Pancreas (tissue), 10 donors: Measurements from ENCODE around the gene LRRC3. TPM values are rescaled to one million over a fixed set of nuclear protein-coding genes. Genes with fewer than 3 reads are reported as not detected.

Source experiments
- ATAC-seq, 4 donors: fragments of 200-7000 bp; cut with Tn5 transposase; one replicate each; pipeline versions ENCODE4 v1.8.0 to v1.9.1; 2020; ENCODE audit warnings: mild to moderate bottlenecking in 4 of 4, moderate library complexity in 4 of 4
- DNase-seq, 6 donors: peaks; one replicate each; pipeline ENCODE4 v3.0.0-alpha.2; 2020
- FAIRE-seq: peaks from 2 replicates; lab custom pipeline; 2012; peaks lifted over from hg19 to GRCh38; lab: Jason Lieb, UNC
- H3K27ac ChIP-seq, 4 donors: fragments of 200-600 bp; sonication (generic); 1 replicate in 3 of 4; 2 replicates in 1 of 4; pipeline versions ENCODE4 v1.5.0 to v1.8.0; 2020
- H3K27me3 ChIP-seq, 4 donors: fragments of 200-600 bp; one replicate each; pipeline ENCODE4 v1.8.0; 2021
- H3K36me3 ChIP-seq, 3 donors: fragments of 200-600 bp; sonication (generic) in 1 of 3; one replicate each; pipeline versions ENCODE4 v1.5.0 to v1.8.0; 2020 to 2021
- H3K4me1 ChIP-seq, 3 donors: fragments of 200-600 bp; one replicate each; pipeline ENCODE4 v1.8.0; 2021
- H3K4me3 ChIP-seq, 4 donors: fragments of 200-600 bp; sonication (generic) in 2 of 4; one replicate each; pipeline versions ENCODE4 v1.5.0 to v1.8.0; 2020 to 2021
- H3K9me3 ChIP-seq, 4 donors: fragments of 200-600 bp; one replicate each; pipeline ENCODE4 v1.8.0; 2021
- CTCF ChIP-seq, 4 donors: fragments of 200-600 bp; sonication (generic) in 3 of 4; IDR thresholded peaks; one replicate each; pipeline versions ENCODE4 v1.5.0 to v1.8.0; 2021; ENCODE audit warnings: antibody characterized with exemption in 4 of 4
- WGBS, 2 donors: extraction: QIAGEN DNeasy Blood & Tissue Kit; methylation state at CpG; one replicate each; pipeline ENCODE4 v1.1.7; 2013; 5-methylcytosine and 5-hydroxymethylcytosine counted together
- intact Hi-C, 3 donors: fragments of 100-400 bp; cut with DNase I; formaldehyde crosslinking; loops; one replicate each; pipeline versions ENCODE4 v1.11.1 to v1.14.2; 2022
- polyA plus RNA-seq, 2 donors: library from polyadenylated mRNA; stranded (reverse); fragments of 200-250 nt; gene quantifications; one replicate each; pipeline ENCODE4 v1.2.3, GENCODE V29; 2013
- total RNA-seq, 6 donors: library from RNA; stranded (reverse); fragmentation: NEBNext Ultra II Directional in 4 of 6; extraction: Animal tissue kit (Norgen Biotek cat#: 25700) in 4 of 6; gene quantifications; one replicate each; pipeline versions ENCODE4 v1.2.1 to v1.2.4, GENCODE V29; 2021 to 2023
- donor health status: healthy with polysubstance abuse.
- donor health status: DM: no; HTN: no; CAD: no; lungs with moderate emphysema.
- donor health status: DM: no; HTN: no; CAD: no.
- donor health status: control.
- donor health status: control.
- donor health status: Bipolar disorder and iron deficiency.
- donor health status: DM: yes; HTN: yes; CAD: no.
- donor health status: DM: no; HTN: no; CAD: no.
- donor health status: DM: no; HTN: no; CAD: no.
- donor health status: DM: yes; HTN: yes; CAD: no.

LRRC3 gene
- total and polyA plus RNA-seq, 8 donors, result 0.35 to 1.7 (median 0.47) TPM

- ATAC-seq (peak; percentile 72 to 92 (median 87)), FAIRE-seq (no peak), DNase-seq (peak; percentile 32 to 82 (median 66))
- Histone ChIP-seq H3K27ac (peak overlapping the region in 1 of 4 donors; percentile 44), H3K36me3 (no peaks in the 10 kb centered on the region), H3K27me3 (no peaks in the 10 kb centered on the region), H3K4me1 (no peaks in the 10 kb centered on the region), H3K9me3 (no peaks in the 10 kb centered on the region), H3K4me3 (peak overlapping the region in 2 of 4 donors; percentile 4 to 34)
- 16 to 19% methylated on average over 32 to 34 of the region's 34 CpGs for WGBS, 2 donors
- intact Hi-C loops, result no loop called here
- TF ChIP-seq CTCF (IDR thresholded peaks at IDR 0.05), result no peak
These were observed 16.6 kb upstream of the LRRC3 start for GRCh38 chr21:44438531-44439210.

DNA sequence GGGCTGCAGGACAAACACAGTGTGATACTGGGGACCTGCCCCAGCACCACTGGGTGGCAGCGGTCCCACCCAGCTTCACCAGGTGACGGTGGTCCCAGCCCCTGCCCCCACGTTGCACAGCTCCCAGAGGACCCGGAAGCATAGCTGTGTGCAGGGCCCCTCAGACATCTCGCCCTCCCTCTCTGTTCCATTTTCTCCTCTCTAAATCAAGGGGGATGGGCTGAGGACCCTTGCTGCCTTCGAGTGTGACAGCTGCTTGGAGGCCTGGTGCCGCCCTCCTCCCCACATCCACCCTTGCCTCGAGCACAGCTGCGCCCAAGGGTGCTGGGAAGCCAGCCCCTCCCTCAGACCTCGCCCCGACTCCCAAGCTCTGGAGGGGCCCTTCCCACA is 16.1 kb upstream of the LRRC3 start:
- peak in 1 of 6 donors; percentile 45 for DNase-seq
- H3K9me3 ChIP-seq, result no peaks in the 10 kb centered on the region
- no peaks in the 10 kb centered on the region for H3K36me3 ChIP-seq
- ATAC-seq, result no peak
- H3K4me1 ChIP-seq, result no peaks in the 10 kb centered on the region
- WGBS, 2 donors, result 74 to 76% methylated on average over 11 of the region's 11 CpGs
- H3K27ac ChIP-seq, result no peak overlapping the region
- FAIRE-seq, result no peak
- TF ChIP-seq CTCF (IDR thresholded peaks at IDR 0.05), result no peak
- H3K27me3 ChIP-seq, result no peaks in the 10 kb centered on the region
- intact Hi-C loops, result no loop called here
- H3K4me3 ChIP-seq, result no peak overlapping the region

- no peaks in the 10 kb centered on the region for H3K27me3 ChIP-seq
- no peak overlapping the region for H3K4me3 ChIP-seq
- FAIRE-seq (no peak), DNase-seq (peak in 2 of 6 donors; percentile 58 to 62), ATAC-seq (no peak)
- H3K36me3 ChIP-seq, result no peaks in the 10 kb centered on the region
- no peak for TF ChIP-seq CTCF (IDR thresholded peaks at IDR 0.05)
- no peaks in the 10 kb centered on the region for H3K4me1 ChIP-seq
- intact Hi-C loops, result no loop called here
- WGBS, 2 donors, result 77 to 91% methylated on average over 33 of the region's 33 CpGs
- H3K27ac ChIP-seq, result no peak overlapping the region
- H3K9me3 ChIP-seq, result no peaks in the 10 kb centered on the region
These were observed 14.9 kb upstream of the LRRC3 start for GRCh38 chr21:44440241-44441040.

DNA sequence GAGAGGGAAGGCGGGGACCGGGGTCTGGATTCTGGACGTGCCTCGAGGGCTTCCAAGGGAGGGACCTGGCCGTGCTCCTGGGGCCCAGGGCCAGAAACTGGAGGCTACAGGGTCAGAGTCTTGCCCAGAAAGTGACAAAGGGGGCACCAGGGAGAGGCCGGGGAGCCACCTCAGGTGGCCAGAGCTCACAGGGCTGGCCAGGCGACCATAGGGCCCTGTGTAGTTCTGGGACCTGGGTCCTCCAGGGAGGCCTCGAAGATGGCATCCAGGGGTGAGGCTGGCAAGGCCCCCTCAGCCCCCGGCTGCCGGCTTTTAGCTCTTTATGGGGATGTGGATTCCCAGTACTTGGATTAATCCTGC is 14.3 kb upstream of the LRRC3 start:
- no peak overlapping the region for H3K27ac ChIP-seq
- H3K27me3 ChIP-seq, result no peaks in the 10 kb centered on the region
- H3K36me3 ChIP-seq, result no peaks in the 10 kb centered on the region
- intact Hi-C loops, result no loop called here
- DNase-seq (peak in 1 of 6 donors; percentile 43), ATAC-seq (no peak), FAIRE-seq (no peak)
- no peak overlapping the region for H3K4me3 ChIP-seq
- H3K4me1 ChIP-seq, result no peaks in the 10 kb centered on the region
- no peaks in the 10 kb centered on the region for H3K9me3 ChIP-seq
- TF ChIP-seq CTCF (IDR thresholded peaks at IDR 0.05), result no peak
- 79 to 91% methylated on average over 10 of the region's 10 CpGs for WGBS, 2 donors
